CD4-positive, alpha-beta T cell (primary cell): Measurements from ENCODE around the gene XPR1. TPM values are rescaled to one million over a fixed set of nuclear protein-coding genes. Genes with fewer than 3 reads are reported as not detected.

ENCODE experiments used
- ATAC-seq: fragments of 200-7000 bp; cut with Tn5 transposase; one replicate; pipeline ENCODE4 v1.10.0; 2022; ENCODE audit warnings: mild to moderate bottlenecking; ENCODE audit not compliant: poor library complexity
- CTCF ChIA-PET: fragments of 350-600 bp; sonication (Branson Sonifier 250); formaldehyde crosslinking; loops from one replicate; lab custom pipeline; 2021; ENCODE audit warnings: antibody characterized with exemption, inconsistent platforms; lab: Charles Lee
- POLR2A ChIA-PET: fragments of 350-600 bp; sonication (Branson Sonifier 250); formaldehyde crosslinking; loops from one replicate; lab custom pipeline; 2021; ENCODE audit warnings: antibody characterized with exemption, inconsistent platforms; lab: Charles Lee
- DNase-seq, 14 experiments: peaks; one replicate each; pipeline ENCODE4 v3.0.0-alpha.2; 2013 to 2020; ENCODE audit warnings: mixed read lengths in 2 of 14
- H3K27ac ChIP-seq, 2 donors: one replicate each; pipeline versions ENCODE4 v1.5.1 to v1.7.0; 2013; ENCODE audit warnings: low read length in 2 of 2, low read depth in 1 of 2, mild to moderate bottlenecking in 1 of 2
- H3K27me3 ChIP-seq, 2 experiments: 1 replicate in 1 of 2; 2 replicates in 1 of 2; pipeline versions ENCODE4 v1.6.1 to v1.7.0; 2013; ENCODE audit warnings: low read length in 2 of 2, control low read depth in 1 of 2, mild to moderate bottlenecking in 1 of 2, moderate library complexity in 1 of 2; ENCODE audit not compliant: insufficient read depth in 2 of 2, control insufficient read depth in 1 of 2
- H3K36me3 ChIP-seq: one replicate; pipeline ENCODE4 v1.6.1; 2013; ENCODE audit warnings: low read length, control low read depth; ENCODE audit not compliant: insufficient read depth
- H3K4me1 ChIP-seq: one replicate; pipeline ENCODE4 v1.6.1; 2013; ENCODE audit warnings: low read length, control low read depth; ENCODE audit not compliant: insufficient read depth
- H3K4me3 ChIP-seq: one replicate; pipeline ENCODE4 v1.5.1; 2013; ENCODE audit warnings: mild to moderate bottlenecking, low read length, moderate library complexity
- H3K9me3 ChIP-seq, 2 experiments: 1 replicate in 1 of 2; 2 replicates in 1 of 2; pipeline versions ENCODE4 v1.6.1 to v1.7.0; 2013; ENCODE audit warnings: low read length in 2 of 2, mild to moderate bottlenecking in 2 of 2, control low read depth in 1 of 2, moderate library complexity in 1 of 2; ENCODE audit not compliant: control insufficient read depth in 1 of 2, insufficient read depth in 1 of 2
- H3K27ac Mint-ChIP-seq: one replicate; pipeline ENCODE4 v1.8.0; 2020; ENCODE audit warnings: mixed read lengths
- H3K27me3 Mint-ChIP-seq: one replicate; pipeline ENCODE4 v1.8.0; 2021; ENCODE audit warnings: mixed read lengths
- H3K36me3 Mint-ChIP-seq: one replicate; pipeline ENCODE4 v1.8.0; 2021; ENCODE audit warnings: low read depth, mixed read lengths
- H3K4me1 Mint-ChIP-seq: one replicate; pipeline ENCODE4 v1.8.0; 2021; ENCODE audit warnings: low read depth, mixed read lengths
- H3K4me3 Mint-ChIP-seq: one replicate; pipeline ENCODE4 v1.8.0; 2020; ENCODE audit warnings: mild to moderate bottlenecking, mixed read lengths
- H3K9me3 Mint-ChIP-seq: one replicate; pipeline ENCODE4 v1.8.0; 2020; ENCODE audit warnings: mixed read lengths
- CTCF ChIP-seq: fragments of 200-600 bp; IDR thresholded peaks from one replicate; pipeline ENCODE4 v1.8.0; 2022; ENCODE audit warnings: antibody characterized with exemption, mild to moderate bottlenecking
- intact Hi-C, 2 experiments: fragments of 100-400 bp; cut with DNase I in 1 of 2; cut with micrococcal nuclease in 1 of 2; formaldehyde crosslinking; loops; one replicate each; pipeline versions ENCODE4 v1.15.1 to v1.9.0; 2023 to 2025; cut with DNase I, micrococcal nuclease
- total RNA-seq, 174 experiments: library from RNA in 2 of 174; stranded (reverse) in 2 of 174; gene quantifications; one replicate each; pipeline ENCODE4 v1.2.3 and lab custom pipeline; 2021 to 2026

Gene XPR1
- total RNA-seq, 2 experiments from 2014 or later, result 13.7 TPM

- no peak overlapping the region for H3K27ac ChIP-seq
- H3K9me3 ChIP-seq, result peaks cover 0 to 9% of the 10 kb centered on the region in 2 experiments
- Mint-ChIP-seq H3K27ac (no peak overlapping the region), H3K4me1 (peaks cover 5% of the 10 kb centered on the region), H3K4me3 (no peak overlapping the region), H3K9me3 (no peaks in the 10 kb centered on the region), H3K27me3 (peaks cover 50% of the 10 kb centered on the region), H3K36me3 (no peaks in the 10 kb centered on the region)
- TF ChIP-seq CTCF, result no peak
- no peak for DNase-seq
- no peaks in the 10 kb centered on the region for H3K36me3 ChIP-seq
- H3K4me1 ChIP-seq, result peaks cover 5% of the 10 kb centered on the region
- ChIA-PET CTCF (no interaction called here), POLR2A (no interaction called here)
- no peak overlapping the region for H3K4me3 ChIP-seq
- intact Hi-C loops, result no loop called here
- H3K27me3 ChIP-seq, result peaks cover 7 to 24% of the 10 kb centered on the region in 2 experiments
- no peak for ATAC-seq
These were observed 277.2 kb downstream of the XPR1 start for GRCh38 chr1:180909005-180909414.

- DNase-seq (no peak), ATAC-seq (no peak)
- no peak overlapping the region for H3K4me3 ChIP-seq
- ChIA-PET CTCF (no interaction called here), POLR2A (no interaction called here)
- Mint-ChIP-seq H3K4me3 (no peak overlapping the region), H3K36me3 (no peaks in the 10 kb centered on the region), H3K27me3 (peaks cover 53% of the 10 kb centered on the region), H3K27ac (no peak overlapping the region), H3K4me1 (peaks cover 6% of the 10 kb centered on the region), H3K9me3 (no peaks in the 10 kb centered on the region)
- no peak overlapping the region for H3K27ac ChIP-seq
- H3K4me1 ChIP-seq, result peaks cover 5% of the 10 kb centered on the region
- TF ChIP-seq CTCF, result no peak
- peaks cover 12 to 27% of the 10 kb centered on the region in 2 experiments for H3K27me3 ChIP-seq
- intact Hi-C loops, result no loop called here
- H3K9me3 ChIP-seq, result peaks cover 0 to 9% of the 10 kb centered on the region in 2 experiments
- no peaks in the 10 kb centered on the region for H3K36me3 ChIP-seq
These were observed 277.7 kb downstream of the XPR1 start for GRCh38 chr1:180909462-180909976.

DNA sequence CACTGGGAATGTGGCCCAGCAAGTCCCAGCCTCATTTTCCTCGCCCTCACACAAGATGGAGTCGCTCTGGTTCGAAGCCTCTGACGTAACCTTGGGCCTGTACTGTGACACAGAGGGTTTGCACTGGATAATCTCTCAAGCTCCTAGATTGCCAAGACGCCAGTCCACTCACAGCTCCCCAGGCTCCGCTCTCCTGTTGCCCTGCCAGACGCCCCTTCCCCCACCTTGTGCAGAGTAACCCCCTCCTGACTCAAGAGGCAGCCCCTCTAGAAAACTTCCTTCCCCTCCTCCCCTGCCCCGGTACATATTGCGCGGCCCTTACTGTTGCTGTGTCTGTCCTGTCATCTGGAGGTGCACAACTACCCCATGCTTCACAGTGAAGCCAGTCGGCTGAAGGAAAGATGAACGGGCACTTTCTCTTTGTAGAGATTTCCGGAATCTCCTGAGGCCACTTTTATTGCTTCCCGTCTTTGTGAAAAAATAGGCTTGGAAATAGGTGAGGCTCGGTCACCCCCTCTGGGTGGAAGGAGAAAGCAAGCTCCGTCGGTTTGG, 279.9 kb downstream of the XPR1 start:
- Histone ChIP-seq H3K4me3 (no peak overlapping the region), H3K27ac (no peak overlapping the region), H3K36me3 (no peaks in the 10 kb centered on the region), H3K9me3 (peaks cover 0 to 6% of the 10 kb centered on the region in 2 experiments), H3K4me1 (peaks cover 5% of the 10 kb centered on the region), H3K27me3 (peaks cover 12 to 33% of the 10 kb centered on the region in 2 experiments)
- ChIA-PET POLR2A (no interaction called here), CTCF (no interaction called here)
- no peak overlapping the region for H3K4me3 Mint-ChIP-seq
- H3K9me3 Mint-ChIP-seq, result no peaks in the 10 kb centered on the region
- ATAC-seq (no peak), DNase-seq (no peak)
- H3K27ac Mint-ChIP-seq, result no peak overlapping the region
- H3K27me3 Mint-ChIP-seq, result peaks cover 58% of the 10 kb centered on the region
- TF ChIP-seq CTCF, result no peak
- no peaks in the 10 kb centered on the region for H3K36me3 Mint-ChIP-seq
- H3K4me1 Mint-ChIP-seq, result peaks cover 6% of the 10 kb centered on the region
- intact Hi-C loops, result no loop called here
